Left ventricle myocardium superior (tissue), 1 donor: ENCODE measurements around the gene RNU7-1. TPM values are rescaled to one million over a fixed set of nuclear protein-coding genes. Genes with fewer than 3 reads are reported as not detected.
"Not testable (repeated sequence)": the region's sequence is repeated elsewhere in the genome, so short reads cannot be mapped to it uniquely, and the experiment has no call there.

Experiments
- ATAC-seq: fragments of 200-7000 bp; cut with Tn5 transposase; one replicate; pipeline ENCODE4 v1.9.1; 2020; ENCODE audit warnings: mild to moderate bottlenecking, moderate library complexity
- DNase-seq: peaks from one replicate; pipeline ENCODE4 v3.0.0-alpha.2; 2020
- intact Hi-C: fragments of 100-400 bp; cut with micrococcal nuclease; formaldehyde crosslinking; loops from one replicate; pipeline ENCODE4 v1.11.0; 2022
- long read RNA-seq: library from polyadenylated mRNA; unstranded; transcript quantifications from one replicate; pipeline ENCODE4 v2.0.0, GENCODE V29; 2021
- total RNA-seq: library from RNA; stranded (reverse); fragmentation: NEBNext Ultra II Directional; extraction: Animal tissue kit (Norgen Biotek cat#: 25700); gene quantifications from one replicate; pipeline ENCODE4 v1.2.1, GENCODE V29; 2021
- donor health status: DM: no; HTN: yes; CAD: no; lungs with severe emphysema.

Gene RNU7-1
- total RNA-seq, result not detected
- long read RNA-seq, result 0 reads

GRCh38 chr12:6943722-6944380 lies at the start of gene RNU7-1, which contains the start of gene C12orf57:
RNU7-1 (plus strand) TSS chr12:6943816.
C12orf57 (plus strand) TSS chr12:6944022; CDS start chr12:6944122, 100 bp downstream.
- peak; percentile 86 for DNase-seq
- peak; percentile 69 for ATAC-seq
- intact Hi-C loops, result no loop called here

GRCh38 chr12:6894321-6894720 lies 49.3 kb upstream of the RNU7-1 start:
- ATAC-seq, result no peak
- DNase-seq, result no peak
- intact Hi-C loops, result no loop called here

- intact Hi-C loops, result no loop called here
- ATAC-seq, result no peak
- no peak for DNase-seq
Measured at GRCh38 chr12:6896846-6897435, 46.7 kb upstream of the RNU7-1 start.

- DNase-seq (no peak), ATAC-seq (no peak)
- intact Hi-C loops, result no loop called here
Measured at GRCh38 chr12:6899427-6899826, 44.2 kb upstream of the RNU7-1 start.

GRCh38 chr12:6899837-6900519 lies 43.6 kb upstream of the RNU7-1 start:
- DNase-seq (peak; percentile 58), ATAC-seq (peak; percentile 8)
- intact Hi-C loops, result no loop called here

- intact Hi-C loops, result no loop called here
- no peak for DNase-seq
- no peak for ATAC-seq
Measured at GRCh38 chr12:6902448-6902847, 41.2 kb upstream of the RNU7-1 start.

GRCh38 chr12:6903722-6904121 lies 39.9 kb upstream of the RNU7-1 start:
- intact Hi-C loops, result no loop called here
- ATAC-seq, result no peak
- DNase-seq, result no peak

- DNase-seq (peak; percentile 96), ATAC-seq (peak; percentile 97)
- intact Hi-C loops, result no loop called here
Measured at GRCh38 chr12:6904280-6905276, 39.0 kb upstream of the RNU7-1 start, which contains the start of gene LRRC23. LRRC23 (plus strand) TSS chr12:6904822; CDS start chr12:6905634, 812 bp downstream.

GRCh38 chr12:6905414-6906040 lies 38.1 kb upstream of the RNU7-1 start:
- intact Hi-C loops, result no loop called here
- DNase-seq (no peak), ATAC-seq (no peak)

GRCh38 chr12:6908141-6908540 lies 35.5 kb upstream of the RNU7-1 start:
- DNase-seq, intact Hi-C loops, ATAC-seq: not testable (repeated sequence)

- DNase-seq (no peak), ATAC-seq (no peak)
- intact Hi-C loops, result no loop called here
Measured at GRCh38 chr12:6909421-6910145, 34.0 kb upstream of the RNU7-1 start.

GRCh38 chr12:6912164-6912935 lies 31.3 kb upstream of the RNU7-1 start:
- intact Hi-C loops, result no loop called here
- ATAC-seq (no peak), DNase-seq (no peak)

- intact Hi-C loops, result no loop called here
- ATAC-seq (peak; percentile 93), DNase-seq (peak; percentile 85)
Measured at GRCh38 chr12:6914246-6914946, 29.2 kb upstream of the RNU7-1 start, which contains the start of gene ENO2. ENO2 (plus strand) TSS chr12:6914580; CDS start chr12:6915833, 1,253 bp downstream.

- DNase-seq (no peak), ATAC-seq (peak; percentile 10)
- intact Hi-C loops, result no loop called here
Measured at GRCh38 chr12:6914947-6915788, 28.4 kb upstream of the RNU7-1 start.

GRCh38 chr12:6915789-6916285 lies 27.8 kb upstream of the RNU7-1 start:
- intact Hi-C loops, result no loop called here
- ATAC-seq, result no peak
- DNase-seq, result no peak
